ENCODE results near the gene SNU13.
"Not testable (repeated sequence)": the region's sequence is repeated elsewhere in the genome, so short reads cannot be mapped to it uniquely, and the experiment has no call there.

Gene SNU13

GRCh38 chr22:41638124-41638523 is 50.5 kb downstream of the SNU13 start:
- DNase-seq, result no peak

- not testable (repeated sequence) for DNase-seq
Measured at GRCh38 chr22:41637623-41638022, 51.0 kb downstream of the SNU13 start.

- no peak for DNase-seq
Measured at GRCh38 chr22:41636467-41636866, 52.2 kb downstream of the SNU13 start.

- DNase-seq, result not testable (repeated sequence)
Measured at GRCh38 chr22:41634610-41635009, 54.1 kb downstream of the SNU13 start.

- not testable (repeated sequence) for DNase-seq
Measured at GRCh38 chr22:41631615-41632014, 57.1 kb downstream of the SNU13 start.

GRCh38 chr22:41631115-41631514 is 57.6 kb downstream of the SNU13 start:
- DNase-seq, result not testable (repeated sequence)

- no peak for DNase-seq
Measured at GRCh38 chr22:41625577-41625976, 63.1 kb downstream of the SNU13 start.

Measured in CD4-positive, alpha-beta T cell treated with Interferon alpha-2 for 1 hour (primary cell).